K562 (cell line): ENCODE results near the gene SEMA6B. TPM values are rescaled to one million over a fixed set of nuclear protein-coding genes. Genes with fewer than 3 reads are reported as not detected.

Source experiments
- ATAC-seq: fragments of 200-7000 bp; cut with Tn5 transposase; 3 replicates; pipeline ENCODE4 v1.9.1; 2020; ENCODE audit warnings: moderate library complexity
- BruUV-seq: library from RNA; stranded (reverse); fragments of 400-500 nt; replicated peaks from 2 replicates; lab custom pipeline; 2021; lab: Mats Ljungman, UMichigan
- CTCF ChIA-PET: fragments of 300-600 bp; formaldehyde crosslinking; extraction: SDS; loops from one replicate; lab custom pipeline; 2021; ENCODE audit warnings: low intra/inter-chr PET ratio; lab: Yijun Ruan, JAX
- POLR2A ChIA-PET: fragments of 300-600, 350-650 bp; sonication (Branson Sonifier 250); formaldehyde crosslinking; extraction: SDS; loops from one replicate; lab custom pipeline; 2021; ENCODE audit warnings: antibody characterized with exemption, inconsistent platforms; lab: Yijun Ruan, JAX
- DNase-seq, 4 experiments: peaks; one replicate each; pipeline versions ENCODE4 v3.0.0 to v3.0.0-alpha.2; 2011 to 2018; ENCODE audit warnings: low spot score in 3 of 4, mixed read lengths in 3 of 4; ENCODE audit errors: extremely low read depth in 1 of 4
- FAIRE-seq: peaks from 2 replicates; lab custom pipeline; 2011; peaks lifted over from hg19 to GRCh38; lab: Jason Lieb, UNC
- H2AFZ ChIP-seq: 2 replicates; pipeline ENCODE4 v1.6.0; 2011; ENCODE audit warnings: low read depth, low read length, control low read depth, inconsistent platforms
- H3K27ac ChIP-seq: fragments of 200-600 bp; 3 replicates; pipeline ENCODE4 v1.8.0; 2011; ENCODE audit warnings: low read depth, mild to moderate bottlenecking, control low read depth, inconsistent platforms, low read length, moderate library complexity, mixed read lengths; ENCODE audit errors: extremely low read depth
- H3K27me3 ChIP-seq, 2 experiments: fragments of 300-600 bp in 1 of 2; 2 replicates in 1 of 2; 3 replicates in 1 of 2; pipeline versions ENCODE4 v1.6.0 to v1.8.0; 2011; ENCODE audit warnings: inconsistent platforms in 2 of 2, low read length in 2 of 2, mild to moderate bottlenecking in 1 of 2, mixed read lengths in 1 of 2, moderate library complexity in 1 of 2; ENCODE audit not compliant: control insufficient read depth in 2 of 2, insufficient read depth in 2 of 2
- H3K36me3 ChIP-seq: fragments of 300-600 bp; 3 replicates; pipeline ENCODE4 v1.8.0; 2011; ENCODE audit warnings: mild to moderate bottlenecking, low read length, inconsistent platforms; ENCODE audit not compliant: control insufficient read depth, insufficient read depth
- H3K4me1 ChIP-seq, 2 experiments: fragments of 200-600 bp in 1 of 2; replicated peaks in 1 of 2; 2 replicates in 1 of 2; 3 replicates in 1 of 2; pipeline versions ENCODE4 v1.5.1 to v1.8.0; 2011; ENCODE audit warnings: inconsistent platforms in 2 of 2, low read length in 2 of 2, mild to moderate bottlenecking in 1 of 2, mixed read lengths in 1 of 2, moderate library complexity in 1 of 2; ENCODE audit not compliant: control insufficient read depth in 2 of 2, insufficient read depth in 2 of 2
- H3K4me2 ChIP-seq: 2 replicates; pipeline ENCODE4 v1.6.1; 2011; ENCODE audit warnings: low read length, control low read depth, inconsistent platforms, mixed read lengths; ENCODE audit not compliant: insufficient read depth
- H3K4me3 ChIP-seq: fragments of 200-600 bp; sonication (generic), shearing (Covaris generic); 2 replicates; pipeline ENCODE4 v1.5.1; 2016; ENCODE audit warnings: control low read depth, inconsistent platforms
- H3K79me2 ChIP-seq: fragments of 200-600 bp; 3 replicates; pipeline ENCODE4 v1.8.0; 2011; ENCODE audit warnings: low read length, inconsistent platforms; ENCODE audit not compliant: control insufficient read depth, insufficient read depth
- H3K9ac ChIP-seq, 2 experiments: 2 replicates each; pipeline versions ENCODE4 v1.6.0 to v1.6.1; 2011; ENCODE audit warnings: low read depth in 2 of 2, low read length in 2 of 2, control low read depth in 1 of 2, inconsistent platforms in 1 of 2, mild to moderate bottlenecking in 1 of 2, mixed read lengths in 1 of 2; ENCODE audit not compliant: insufficient read depth in 1 of 2
- H3K9me1 ChIP-seq: one replicate; pipeline ENCODE4 v1.6.0; 2011; ENCODE audit warnings: inconsistent platforms, mild to moderate bottlenecking, low read length, moderate library complexity; ENCODE audit not compliant: control insufficient read depth, insufficient read depth
- H3K9me3 ChIP-seq: replicated peaks from 2 replicates; pipeline ENCODE4 v1.5.1; 2011; ENCODE audit warnings: low read depth, low read length, inconsistent platforms; ENCODE audit not compliant: control insufficient read depth, insufficient read depth
- H4K20me1 ChIP-seq: replicated peaks from 2 replicates; pipeline ENCODE4 v1.6.1; 2011; ENCODE audit warnings: low read length, inconsistent platforms, mixed read lengths; ENCODE audit not compliant: control insufficient read depth, insufficient read depth
- ADNP ChIP-seq: fragments of 200-800 bp; sonication (Bioruptor generic); IDR thresholded peaks from 2 replicates; pipeline ENCODE4 v1.6.1; 2016; ENCODE audit warnings: missing genetic modification characterization, missing compliant biosample characterization
- CBFA2T3 ChIP-seq: fragments of 450-650 bp; IDR thresholded peaks from 2 replicates; pipeline ENCODE4 v1.6.1; 2017
- CREM ChIP-seq: IDR thresholded peaks from 2 replicates; pipeline ENCODE4 v1.6.1; 2014; ENCODE audit warnings: antibody characterized with exemption, low read depth
- DIDO1 ChIP-seq: fragments of 450-650 bp; IDR thresholded peaks from 2 replicates; pipeline ENCODE4 v1.6.1; 2016; ENCODE audit warnings: low read depth, missing biosample characterization, missing genetic modification characterization
- GATAD2B ChIP-seq: fragments of 450-650 bp; IDR thresholded peaks from 2 replicates; pipeline ENCODE4 v1.6.1; 2017; ENCODE audit warnings: mild to moderate bottlenecking, borderline replicate concordance
- HCFC1 ChIP-seq: IDR thresholded peaks from 2 replicates; pipeline ENCODE4 v1.6.1; 2012; ENCODE audit warnings: low read depth, low read length, improper control_type of control experiment
- HNRNPL ChIP-seq: fragments of 200-400 bp; formaldehyde crosslinking; IDR thresholded peaks from 2 replicates; pipeline ENCODE4 v1.6.1; 2017; ENCODE audit warnings: low read depth, mild to moderate bottlenecking, low read length
- JUND ChIP-seq, 2 experiments: IDR thresholded peaks; 2 replicates in 1 of 2; 3 replicates in 1 of 2; pipeline ENCODE4 v1.6.1; 2011; ENCODE audit warnings: borderline replicate concordance in 2 of 2, low read depth in 2 of 2, low read length in 2 of 2, improper control_type of control experiment in 1 of 2, missing biosample characterization in 1 of 2, missing genetic modification characterization in 1 of 2, missing genetic modification reagents in 1 of 2
- KLF16 ChIP-seq: IDR thresholded peaks from 2 replicates; pipeline ENCODE4 v1.6.1; 2016; ENCODE audit warnings: antibody characterized with exemption
- L3MBTL2 ChIP-seq: fragments of 450-650 bp; IDR thresholded peaks from 2 replicates; pipeline ENCODE4 v1.6.1; 2016; ENCODE audit warnings: mild to moderate bottlenecking, moderate library complexity
- MAFG ChIP-seq: fragments of 450-650 bp; conservative IDR thresholded peaks from 2 replicates; pipeline ENCODE4 v1.6.1; 2016; ENCODE audit warnings: missing genetic modification characterization, missing compliant biosample characterization
- RAD21 ChIP-seq, 2 experiments: fragments of 250-450 bp in 1 of 2; fragments of 450-650 bp in 1 of 2; sonication (Bioruptor Pico) in 1 of 2; formaldehyde crosslinking in 1 of 2; IDR thresholded peaks in 1 of 2; conservative IDR thresholded peaks in 1 of 2; 2 replicates each; pipeline versions ENCODE4 v1.4.0 to v1.8.0; 2020 to 2022; ENCODE audit warnings: mild to moderate bottlenecking in 2 of 2, moderate library complexity in 1 of 2
- RB1 ChIP-seq: fragments of 450-650 bp; IDR thresholded peaks from 2 replicates; pipeline ENCODE4 v1.6.1; 2017; ENCODE audit warnings: low read depth, mild to moderate bottlenecking
- XRCC5 ChIP-seq: fragments of 200-400 bp; formaldehyde crosslinking; IDR thresholded peaks from 2 replicates; pipeline ENCODE4 v1.6.1; 2017; ENCODE audit warnings: low read depth, mild to moderate bottlenecking, low read length
- ZBTB7A ChIP-seq: IDR thresholded peaks from 2 replicates; pipeline ENCODE4 v1.6.1; 2011; ENCODE audit warnings: low read depth, mild to moderate bottlenecking, low read length, moderate library complexity, borderline replicate concordance; ENCODE audit not compliant: control insufficient read depth
- WGBS: fragments of 100-300 bp; shearing (Covaris generic); methylation state at CpG from one replicate; pipeline ENCODE4 v1.1.6; 2016; ENCODE audit warnings: low coverage, mixed read lengths; ENCODE audit not compliant: insufficient coverage; ENCODE audit errors: missing lambda C conversion rate; 5-methylcytosine and 5-hydroxymethylcytosine counted together
- in situ Hi-C: fragments of 300-500 bp; cut with MboI; formaldehyde crosslinking; loops from 4 replicates; pipeline ENCODE4 v1.15.0; 2018; ENCODE audit warnings: inconsistent platforms, mixed read lengths
- intact Hi-C: fragments of 100-400 bp; cut with micrococcal nuclease; formaldehyde crosslinking; loops from 2 replicates; pipeline ENCODE4 v1.14.2; 2022
- polyA plus RNA-seq, 8 experiments: library from polyadenylated mRNA; depleted of rRNA in 4 of 8; stranded (reverse) in 5 of 8; unstranded in 3 of 8; fragments of >200 nt; fragmentation: Nextera tagmentation in 2 of 8; fragmentation: Illumina TruSeq in 1 of 8; extraction: Ambion mirVana in 2 of 8; extraction: Trizol in 1 of 8; gene quantifications; 2 replicates each; pipeline versions ENCODE4 v1.2.1 to v1.2.3, GENCODE V29; 2011 to 2014; ENCODE audit warnings: inconsistent platforms in 1 of 8, missing spikeins in 1 of 8
- total RNA-seq, 7 experiments: library from RNA; depleted of rRNA in 6 of 7; stranded (reverse); fragments of >200 nt in 6 of 7; fragmentation: Illumina TruSeq in 2 of 7; extraction: Trizol in 2 of 7; gene quantifications; 2 replicates each; pipeline versions ENCODE4 v1.2.1 to v1.2.3, GENCODE V29; 2011 to 2021; ENCODE audit warnings: low replicate concordance in 1 of 7
- TF ChIP-seq, protein P1 (sequence below): fragments of 450-650 bp; IDR thresholded peaks from 2 replicates; pipeline ENCODE4 v1.6.1; 2018; ENCODE audit not compliant: partially characterized antibody

SEMA6B gene
- total and polyA plus RNA-seq, 9 of the 15 experiments (the other 6 are each of a cell fraction or from before 2014, with no cell fraction given): 0.65 to 4.6 (median 2.5) TPM; not detected in 2

DNA sequence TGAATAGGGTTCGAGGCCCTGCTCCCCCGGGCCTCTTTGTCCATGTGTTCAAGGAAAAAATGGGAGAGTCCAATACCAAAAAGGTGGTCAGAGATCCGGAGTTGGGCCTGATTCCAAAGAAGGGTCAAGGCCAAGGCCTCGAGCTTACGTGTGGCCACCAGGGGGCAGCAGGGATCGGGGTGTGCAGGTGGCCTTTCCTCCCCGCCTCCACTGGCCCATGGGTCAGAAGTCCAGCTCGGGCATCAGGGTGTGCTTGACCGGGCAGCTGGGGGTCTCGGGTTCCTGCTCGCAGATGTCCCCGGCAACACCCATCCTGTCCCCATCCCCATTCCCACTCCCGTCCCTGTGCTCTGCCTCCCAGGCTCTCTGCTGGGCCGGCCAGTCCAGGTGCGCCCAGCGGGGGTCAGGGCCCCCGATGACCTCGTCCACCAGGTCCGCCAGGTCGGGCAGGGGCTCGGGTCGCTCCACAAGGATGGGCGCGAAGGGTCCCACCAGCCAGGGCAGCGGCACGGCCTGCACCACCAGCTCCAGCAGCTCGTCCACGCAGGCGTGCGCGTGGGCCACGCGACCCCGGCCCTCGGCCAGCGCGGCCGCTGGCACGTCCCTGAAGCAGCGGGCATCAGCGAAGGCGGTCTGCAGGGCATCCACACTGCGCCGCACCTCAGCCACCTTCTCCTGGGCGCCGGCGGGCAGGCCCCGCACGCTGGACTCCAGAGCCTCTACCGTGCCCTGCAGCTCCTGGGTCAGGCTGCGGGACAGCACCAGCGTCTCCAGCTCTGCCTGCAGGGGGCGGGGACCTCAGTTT, 36.0 kb downstream of the SEMA6B start:
- DNase-seq: peak; percentile 79 to 86 (median 82)
- H2AFZ ChIP-seq: no peak overlapping the region
- POLR2A ChIA-PET: interaction anchor here (0.5 to 1.9 kb wide), 5 partner anchors 11 to 276 kb away, joined by 3 to 8 read pairs (median 3); partner anchors contain the start of genes PLIN5 and YJU2
- in situ Hi-C loops (no loop called here), intact Hi-C loops (no loop called here)
- peak overlapping the region in 1 of 2 experiments; percentile 7; a peak in 2 of 4 replicates for H3K9ac ChIP-seq
- peak; percentile 83 for ATAC-seq
- H3K4me3 ChIP-seq: no peak overlapping the region
- H3K79me2 ChIP-seq: no peaks in the 10 kb centered on the region
- no peaks in the 10 kb centered on the region for H3K36me3 ChIP-seq
- H3K4me1 ChIP-seq: peaks cover 0 to 36% of the 10 kb centered on the region in 2 experiments; a peak in 4 of 5 replicates
- no peaks in the 10 kb centered on the region for H3K9me1 ChIP-seq
- H3K27me3 ChIP-seq: no peaks in the 10 kb centered on the region; a peak in 1 of 5 replicates
- CTCF ChIA-PET: interaction anchor here (0.7 to 2.1 kb wide), 5 partner anchors 113 to 280 kb away, joined by 3 to 9 read pairs (median 3); no protein-coding TSS in a partner anchor
- H3K27ac ChIP-seq: no peak overlapping the region
- WGBS: 34% methylated on average over 28 of the region's 53 CpGs
- H3K4me2 ChIP-seq: no peak overlapping the region
- FAIRE-seq: peak; percentile 83
- 0 out of 2 replicates have a peak, but pooled peaks cover 3% of the 10 kb centered on the region for H4K20me1 ChIP-seq
- no TSS peak for BruUV-seq
- H3K9me3 ChIP-seq: no peaks in the 10 kb centered on the region
- TF ChIP-seq DIDO1 (tag): 0 out of 2 replicates have a peak, but pooled peaks have one; percentile 20
- TF ChIP-seq JUND (IDR thresholded peaks at IDR 0.05; ENCODE audit: borderline replicate concordance, low read depth, low read length): peak; percentile 31; the same call in 1 of the 2 replicates
- TF ChIP-seq JUND (tag; IDR thresholded peaks at IDR 0.05; ENCODE audit: borderline replicate concordance, low read depth, low read length): no peak; the same call in 2 of the 3 replicates
- TF ChIP-seq ADNP (tag): no peak
- TF ChIP-seq, protein P1, sequence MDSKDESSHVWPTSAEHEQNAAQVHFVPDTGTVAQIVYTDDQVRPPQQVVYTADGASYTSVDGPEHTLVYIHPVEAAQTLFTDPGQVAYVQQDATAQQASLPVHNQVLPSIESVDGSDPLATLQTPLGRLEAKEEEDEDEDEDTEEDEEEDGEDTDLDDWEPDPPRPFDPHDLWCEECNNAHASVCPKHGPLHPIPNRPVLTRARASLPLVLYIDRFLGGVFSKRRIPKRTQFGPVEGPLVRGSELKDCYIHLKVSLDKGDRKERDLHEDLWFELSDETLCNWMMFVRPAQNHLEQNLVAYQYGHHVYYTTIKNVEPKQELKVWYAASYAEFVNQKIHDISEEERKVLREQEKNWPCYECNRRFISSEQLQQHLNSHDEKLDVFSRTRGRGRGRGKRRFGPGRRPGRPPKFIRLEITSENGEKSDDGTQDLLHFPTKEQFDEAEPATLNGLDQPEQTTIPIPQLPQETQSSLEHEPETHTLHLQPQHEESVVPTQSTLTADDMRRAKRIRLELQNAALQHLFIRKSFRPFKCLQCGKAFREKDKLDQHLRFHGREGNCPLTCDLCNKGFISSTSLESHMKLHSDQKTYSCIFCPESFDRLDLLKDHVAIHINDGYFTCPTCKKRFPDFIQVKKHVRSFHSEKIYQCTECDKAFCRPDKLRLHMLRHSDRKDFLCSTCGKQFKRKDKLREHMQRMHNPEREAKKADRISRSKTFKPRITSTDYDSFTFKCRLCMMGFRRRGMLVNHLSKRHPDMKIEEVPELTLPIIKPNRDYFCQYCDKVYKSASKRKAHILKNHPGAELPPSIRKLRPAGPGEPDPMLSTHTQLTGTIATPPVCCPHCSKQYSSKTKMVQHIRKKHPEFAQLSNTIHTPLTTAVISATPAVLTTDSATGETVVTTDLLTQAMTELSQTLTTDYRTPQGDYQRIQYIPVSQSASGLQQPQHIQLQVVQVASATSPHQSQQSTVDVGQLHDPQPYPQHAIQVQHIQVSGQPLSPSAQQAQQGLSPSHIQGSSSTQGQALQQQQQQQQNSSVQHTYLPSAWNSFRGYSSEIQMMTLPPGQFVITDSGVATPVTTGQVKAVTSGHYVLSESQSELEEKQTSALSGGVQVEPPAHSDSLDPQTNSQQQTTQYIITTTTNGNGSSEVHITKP: peak; percentile 51
- peak; percentile 15 to 60; a peak in 2 of 4 replicates for TF ChIP-seq RAD21 (CRISPR knock-in tag; conservative IDR thresholded peaks at IDR 0.05 in 1 of 2, IDR thresholded peaks at IDR 0.05 in 1 of 2)
- TF ChIP-seq GATAD2B: peak; percentile 19; the same call in 1 of the 2 replicates
- TF ChIP-seq CREM: peak; percentile 55
- TF ChIP-seq RB1: peak; percentile 46; the same call in 1 of the 2 replicates
- TF ChIP-seq MAFG: no peak
- TF ChIP-seq XRCC5: 0 out of 2 replicates have a peak, but pooled peaks have one; percentile 44
- TF ChIP-seq L3MBTL2: peak; percentile 34; the same call in 1 of the 2 replicates
- TF ChIP-seq KLF16: 0 out of 2 replicates have a peak, but pooled peaks have one; percentile 9
- 0 out of 2 replicates have a peak, but pooled peaks have one; percentile 5 for TF ChIP-seq CBFA2T3
- TF ChIP-seq HNRNPL: 0 out of 2 replicates have a peak, but pooled peaks have one; percentile 16
- TF ChIP-seq ZBTB7A: peak; percentile 23; the same call in 1 of the 2 replicates
- peak; percentile 27; the same call in 1 of the 2 replicates for TF ChIP-seq HCFC1
